Measurements from ENCODE around the gene EXOC6B.

EXOC6B gene

DNA sequence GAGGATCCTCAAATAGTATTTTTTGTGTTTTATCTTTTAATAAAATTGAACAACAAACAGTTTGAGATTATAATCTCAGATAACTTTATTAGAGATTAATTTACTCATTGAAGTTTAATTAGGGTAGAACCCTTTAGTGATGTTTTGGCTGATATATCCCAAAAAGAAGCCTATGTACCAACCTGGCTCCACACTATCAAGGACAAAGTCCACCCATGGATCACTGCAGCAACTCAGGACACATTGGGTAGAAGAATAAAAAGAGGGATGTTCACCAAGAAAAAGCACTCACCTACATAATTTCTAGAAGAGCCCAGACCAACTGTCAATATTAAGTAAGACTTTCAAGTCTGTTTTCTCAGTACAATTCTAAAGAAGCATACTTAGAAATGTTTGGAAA lies 112.9 kb downstream of the EXOC6B start:
- H3K4me3 ChIP-seq (ENCODE audit: low read depth, low read length), result no peak overlapping the region
- no peaks in the 10 kb centered on the region for H3K27me3 ChIP-seq (ENCODE audit: insufficient read depth, low read length)
- peaks cover 5% of the 10 kb centered on the region; the same call in 1 of the 2 replicates for H3K36me3 ChIP-seq (ENCODE audit: insufficient read depth, low read length)
- no peak overlapping the region for H2AFZ ChIP-seq (ENCODE audit: low read length, unreplicated experiment)
- H3K27ac ChIP-seq (ENCODE audit: low read depth, low read length), result no peak overlapping the region
- no peaks in the 10 kb centered on the region for H3K79me2 ChIP-seq (ENCODE audit: control insufficient read depth, insufficient read depth, low read length, unreplicated experiment)
- H3K4me1 ChIP-seq (ENCODE audit: control insufficient read depth, insufficient read depth, low read length, unreplicated experiment), result no peaks in the 10 kb centered on the region

DNA sequence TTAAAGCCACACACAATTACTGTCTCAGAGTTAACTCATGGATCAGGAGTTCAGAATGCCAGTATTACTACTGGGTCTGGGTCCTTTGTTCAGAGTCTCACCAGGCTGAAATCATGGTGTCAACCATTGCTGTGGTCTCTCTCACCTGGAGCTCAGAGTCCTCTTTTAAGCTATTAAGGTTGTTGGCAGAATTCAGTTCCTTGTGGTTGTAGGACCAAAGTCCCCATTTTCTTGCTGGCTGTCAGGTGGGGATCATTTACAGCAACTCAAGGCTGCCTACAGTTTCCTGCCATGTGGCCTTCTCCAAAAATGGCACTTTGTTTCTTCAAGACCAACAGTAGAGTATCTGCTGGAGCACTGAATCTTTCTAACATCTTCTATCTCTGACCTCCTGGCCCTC lies 113.5 kb downstream of the EXOC6B start:
- no peaks in the 10 kb centered on the region for H3K36me3 ChIP-seq (ENCODE audit: insufficient read depth, low read length)
- no peaks in the 10 kb centered on the region for H3K79me2 ChIP-seq (ENCODE audit: control insufficient read depth, insufficient read depth, low read length, unreplicated experiment)
- no peaks in the 10 kb centered on the region for H3K4me1 ChIP-seq (ENCODE audit: control insufficient read depth, insufficient read depth, low read length, unreplicated experiment)
- H2AFZ ChIP-seq (ENCODE audit: low read length, unreplicated experiment), result no peak overlapping the region
- H3K27ac ChIP-seq (ENCODE audit: low read depth, low read length), result no peak overlapping the region
- no peak overlapping the region for H3K4me3 ChIP-seq (ENCODE audit: low read depth, low read length)
- H3K27me3 ChIP-seq (ENCODE audit: insufficient read depth, low read length), result no peaks in the 10 kb centered on the region

DNA sequence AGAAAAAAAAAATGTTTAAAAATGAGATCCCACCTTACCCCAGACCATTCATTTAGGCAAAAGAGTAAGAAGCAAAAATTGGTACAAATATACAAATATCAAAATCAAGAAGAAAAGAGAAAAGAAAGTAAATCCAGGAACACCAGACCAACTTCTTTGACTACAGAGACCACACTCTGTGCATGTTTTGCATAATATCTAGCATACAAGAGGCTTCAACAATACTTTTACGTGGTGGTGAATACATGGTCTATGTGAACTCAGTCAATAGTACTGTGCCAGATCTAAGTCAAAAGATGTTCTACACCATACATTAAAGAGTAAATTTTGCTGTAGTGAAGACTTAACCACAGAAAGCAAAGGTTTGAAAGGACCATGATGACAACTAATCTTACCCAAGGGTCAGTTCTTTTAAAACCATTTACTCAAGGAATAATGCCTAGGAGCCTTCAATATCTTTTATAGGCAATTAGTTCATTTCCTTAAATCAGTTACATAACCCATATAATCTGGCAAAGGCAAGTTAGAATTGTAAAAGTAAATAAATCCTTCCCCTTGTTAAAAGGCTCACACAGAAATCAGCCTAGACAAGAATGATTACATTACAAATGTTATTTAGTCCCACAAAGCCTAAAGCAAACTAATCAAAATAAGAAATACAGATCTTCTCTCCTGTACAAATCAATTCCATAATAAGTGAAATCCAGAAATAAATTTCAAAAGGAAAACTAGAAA lies 115.2 kb downstream of the EXOC6B start:
- Histone ChIP-seq H2AFZ (ENCODE audit: low read length, unreplicated experiment) (no peak overlapping the region), H3K27ac (ENCODE audit: low read depth, low read length) (no peak overlapping the region), H3K4me1 (ENCODE audit: control insufficient read depth, insufficient read depth, low read length, unreplicated experiment) (no peaks in the 10 kb centered on the region), H3K4me3 (ENCODE audit: low read depth, low read length) (no peak overlapping the region), H3K36me3 (ENCODE audit: insufficient read depth, low read length) (no peaks in the 10 kb centered on the region), H3K79me2 (ENCODE audit: control insufficient read depth, insufficient read depth, low read length, unreplicated experiment) (no peaks in the 10 kb centered on the region), H3K27me3 (ENCODE audit: insufficient read depth, low read length) (no peaks in the 10 kb centered on the region)

DNA sequence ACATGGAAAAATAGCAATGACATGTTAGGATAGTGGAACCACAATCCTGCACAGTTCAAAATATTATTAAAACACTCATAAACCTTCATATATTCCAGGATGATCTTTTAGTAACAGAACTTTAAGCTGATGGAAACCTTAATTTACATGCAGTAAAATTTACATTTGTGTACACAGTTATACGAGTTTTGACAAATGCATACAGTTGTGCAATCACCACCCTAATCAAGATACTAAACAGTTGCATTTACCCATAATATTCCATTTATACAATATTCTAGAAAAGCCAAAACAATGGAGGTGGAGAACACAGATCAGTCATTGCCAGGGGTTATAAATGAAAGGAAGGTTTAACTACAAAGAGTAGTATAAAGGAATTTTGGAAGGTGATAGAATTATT lies 117.6 kb downstream of the EXOC6B start:
- Histone ChIP-seq H3K36me3 (ENCODE audit: insufficient read depth, low read length) (no peaks in the 10 kb centered on the region), H3K27me3 (ENCODE audit: insufficient read depth, low read length) (no peaks in the 10 kb centered on the region), H3K27ac (ENCODE audit: low read depth, low read length) (no peak overlapping the region)

DNA sequence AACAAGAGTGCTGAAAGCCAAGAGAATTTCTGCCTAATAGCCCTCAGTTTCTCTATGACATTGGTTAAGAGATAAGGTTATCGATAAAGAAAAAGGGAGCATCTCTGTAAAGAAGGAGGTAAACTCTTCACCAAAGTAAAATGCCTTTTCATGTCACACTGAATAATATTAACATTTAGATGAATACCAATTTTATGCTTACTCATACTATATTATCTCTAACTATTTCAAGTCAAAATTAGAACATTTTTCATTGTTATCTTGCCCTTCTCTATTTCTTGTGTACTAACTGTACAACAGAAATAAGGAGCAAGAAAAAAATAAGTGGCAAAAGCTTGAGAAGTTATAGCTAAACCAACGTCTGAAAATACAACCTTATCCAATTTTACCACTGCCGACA lies 127.5 kb downstream of the EXOC6B start:
- Histone ChIP-seq H3K4me1 (ENCODE audit: control insufficient read depth, insufficient read depth, low read length, unreplicated experiment) (peaks cover 9% of the 10 kb centered on the region), H3K27ac (ENCODE audit: low read depth, low read length) (no peak overlapping the region), H2AFZ (ENCODE audit: low read length, unreplicated experiment) (no peak overlapping the region), H3K4me3 (ENCODE audit: low read depth, low read length) (no peak overlapping the region), H3K36me3 (ENCODE audit: insufficient read depth, low read length) (no peaks in the 10 kb centered on the region), H3K79me2 (ENCODE audit: control insufficient read depth, insufficient read depth, low read length, unreplicated experiment) (no peaks in the 10 kb centered on the region), H3K27me3 (ENCODE audit: insufficient read depth, low read length) (no peaks in the 10 kb centered on the region)

More for the DNA sequence above, 117.6 kb downstream of the EXOC6B start:
- Histone ChIP-seq H3K4me1 (ENCODE audit: control insufficient read depth, insufficient read depth, low read length, unreplicated experiment) (no peaks in the 10 kb centered on the region), H3K79me2 (ENCODE audit: control insufficient read depth, insufficient read depth, low read length, unreplicated experiment) (no peaks in the 10 kb centered on the region), H3K4me3 (ENCODE audit: low read depth, low read length) (no peak overlapping the region), H2AFZ (ENCODE audit: low read length, unreplicated experiment) (no peak overlapping the region)

DNA sequence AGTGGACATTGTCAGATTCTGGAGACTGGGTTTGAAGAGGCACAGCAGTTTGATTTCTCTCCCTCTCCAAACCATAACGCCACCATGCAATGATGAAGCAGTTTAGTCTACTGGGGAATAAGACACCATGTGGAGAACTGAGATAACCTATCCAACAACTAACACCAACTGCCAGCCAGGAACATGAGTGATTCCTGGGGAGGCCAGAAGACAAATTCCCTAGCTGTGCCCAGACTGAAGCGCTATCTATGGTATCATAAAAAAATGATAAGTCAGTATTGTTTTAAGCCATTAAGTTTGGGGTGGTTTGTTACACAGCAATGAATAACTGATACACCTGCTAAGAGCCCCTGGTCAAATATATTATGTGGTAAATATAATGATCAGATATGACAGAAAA lies 129.3 kb downstream of the EXOC6B start:
- Histone ChIP-seq H2AFZ (ENCODE audit: low read length, unreplicated experiment) (no peak overlapping the region), H3K4me1 (ENCODE audit: control insufficient read depth, insufficient read depth, low read length, unreplicated experiment) (peaks cover 9% of the 10 kb centered on the region), H3K36me3 (ENCODE audit: insufficient read depth, low read length) (no peaks in the 10 kb centered on the region), H3K4me3 (ENCODE audit: low read depth, low read length) (no peak overlapping the region), H3K27me3 (ENCODE audit: insufficient read depth, low read length) (no peaks in the 10 kb centered on the region), H3K79me2 (ENCODE audit: control insufficient read depth, insufficient read depth, low read length, unreplicated experiment) (no peaks in the 10 kb centered on the region), H3K27ac (ENCODE audit: low read depth, low read length) (no peak overlapping the region)

DNA sequence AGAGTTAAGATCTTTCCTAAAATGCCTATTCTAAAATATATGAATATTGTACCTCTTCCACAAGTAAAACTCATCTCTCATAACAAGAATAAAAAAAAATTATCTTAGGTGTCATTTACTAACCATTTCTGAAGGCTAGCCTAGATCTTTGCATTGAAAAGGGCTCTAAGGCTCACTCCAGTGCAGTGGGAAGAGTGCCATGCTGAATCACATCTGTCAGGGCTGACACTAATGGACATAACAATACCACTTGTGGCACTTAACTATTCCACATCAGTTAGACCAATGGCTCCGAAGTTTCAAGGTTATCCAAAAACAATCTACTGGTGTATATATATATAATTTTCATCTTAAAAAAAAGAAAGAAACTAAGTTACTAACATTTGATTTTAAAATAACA lies 130.2 kb downstream of the EXOC6B start:
- H3K36me3 ChIP-seq (ENCODE audit: insufficient read depth, low read length), result peaks cover 1% of the 10 kb centered on the region; the same call in 1 of the 2 replicates
- H2AFZ ChIP-seq (ENCODE audit: low read length, unreplicated experiment), result no peak overlapping the region
- H3K27ac ChIP-seq (ENCODE audit: low read depth, low read length), result no peak overlapping the region
- peaks cover 9% of the 10 kb centered on the region for H3K4me1 ChIP-seq (ENCODE audit: control insufficient read depth, insufficient read depth, low read length, unreplicated experiment)
- no peak overlapping the region for H3K4me3 ChIP-seq (ENCODE audit: low read depth, low read length)
- H3K79me2 ChIP-seq (ENCODE audit: control insufficient read depth, insufficient read depth, low read length, unreplicated experiment), result no peaks in the 10 kb centered on the region
- no peaks in the 10 kb centered on the region for H3K27me3 ChIP-seq (ENCODE audit: insufficient read depth, low read length)

DNA sequence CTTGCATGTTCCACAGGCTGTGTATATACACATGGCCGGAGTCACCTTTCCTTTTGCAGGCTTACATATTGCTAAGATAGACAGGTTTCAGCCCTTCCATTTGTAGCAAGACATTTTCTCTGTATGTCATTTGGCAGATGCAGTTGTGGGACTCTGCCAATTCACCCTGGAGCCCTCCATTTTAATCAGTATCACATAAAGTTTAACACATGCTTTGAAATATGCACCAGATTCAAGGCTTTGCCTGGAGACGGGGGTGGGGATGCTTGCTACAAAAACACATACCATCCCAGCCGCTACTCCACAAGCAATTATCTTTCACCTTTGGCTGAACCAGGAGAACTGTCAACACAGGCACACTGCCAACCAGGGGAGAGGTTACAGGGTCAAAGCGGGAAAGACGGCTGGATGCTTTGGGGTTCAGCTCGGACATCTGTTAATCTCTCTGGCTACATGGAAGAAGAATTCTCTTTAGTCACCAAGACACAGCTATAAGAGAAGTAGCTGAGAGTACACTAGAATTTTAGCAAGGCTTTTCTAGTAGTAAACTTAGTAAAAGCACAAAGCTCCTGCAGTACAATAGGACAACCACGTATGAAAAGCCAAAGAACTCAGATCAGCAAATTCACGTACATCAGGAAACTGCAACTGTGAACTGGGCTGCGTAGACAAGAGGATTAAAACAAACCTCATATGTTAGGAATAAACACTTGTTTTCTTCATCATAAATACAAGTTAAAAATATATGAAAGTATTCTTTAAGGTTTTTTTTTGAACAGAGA lies 130.9 kb downstream of the EXOC6B start:
- Histone ChIP-seq H3K4me3 (ENCODE audit: low read depth, low read length) (peak overlapping the region; percentile 27; the same call in 1 of the 2 replicates), H3K27me3 (ENCODE audit: insufficient read depth, low read length) (no peaks in the 10 kb centered on the region), H3K36me3 (ENCODE audit: insufficient read depth, low read length) (peaks cover 3% of the 10 kb centered on the region; the same call in 1 of the 2 replicates), H3K4me1 (ENCODE audit: control insufficient read depth, insufficient read depth, low read length, unreplicated experiment) (peaks cover 9% of the 10 kb centered on the region), H3K27ac (ENCODE audit: low read depth, low read length) (no peak overlapping the region), H2AFZ (ENCODE audit: low read length, unreplicated experiment) (no peak overlapping the region), H3K79me2 (ENCODE audit: control insufficient read depth, insufficient read depth, low read length, unreplicated experiment) (no peaks in the 10 kb centered on the region)

DNA sequence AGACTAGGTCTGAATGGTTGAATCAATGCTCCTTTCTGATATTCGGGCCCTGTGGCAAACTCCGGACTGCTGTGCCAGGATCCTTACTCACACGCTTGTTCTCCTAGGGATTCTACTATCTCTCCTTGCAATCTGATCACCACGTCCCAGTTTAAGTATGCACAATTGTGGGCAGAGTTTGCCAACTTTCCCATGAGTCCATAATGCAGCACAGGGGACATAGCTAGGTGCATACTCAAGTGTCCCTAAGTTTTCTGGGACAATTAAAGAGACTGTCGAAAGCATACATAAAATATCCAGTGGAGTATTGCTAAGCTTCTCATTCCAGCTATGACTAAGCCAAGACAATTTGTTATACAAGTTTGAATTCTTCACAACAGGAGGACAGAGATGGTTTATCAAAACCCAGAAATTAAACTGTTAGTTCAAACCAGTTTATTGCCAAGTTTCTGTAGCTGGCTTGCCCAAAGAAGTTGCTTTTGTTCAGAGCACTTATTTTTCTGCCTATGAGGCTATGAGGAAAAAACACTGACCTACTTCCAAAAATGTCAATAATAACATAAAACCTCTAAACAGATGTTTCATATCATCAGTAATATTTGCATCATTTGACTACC lies 136.1 kb downstream of the EXOC6B start:
- Histone ChIP-seq H3K4me3 (ENCODE audit: low read depth, low read length) (no peak overlapping the region), H3K4me1 (ENCODE audit: control insufficient read depth, insufficient read depth, low read length, unreplicated experiment) (peaks cover 3% of the 10 kb centered on the region), H2AFZ (ENCODE audit: low read length, unreplicated experiment) (no peak overlapping the region), H3K79me2 (ENCODE audit: control insufficient read depth, insufficient read depth, low read length, unreplicated experiment) (no peaks in the 10 kb centered on the region), H3K36me3 (ENCODE audit: insufficient read depth, low read length) (peaks cover 3% of the 10 kb centered on the region; the same call in 1 of the 2 replicates), H3K27ac (ENCODE audit: low read depth, low read length) (no peak overlapping the region), H3K27me3 (ENCODE audit: insufficient read depth, low read length) (no peaks in the 10 kb centered on the region)

DNA sequence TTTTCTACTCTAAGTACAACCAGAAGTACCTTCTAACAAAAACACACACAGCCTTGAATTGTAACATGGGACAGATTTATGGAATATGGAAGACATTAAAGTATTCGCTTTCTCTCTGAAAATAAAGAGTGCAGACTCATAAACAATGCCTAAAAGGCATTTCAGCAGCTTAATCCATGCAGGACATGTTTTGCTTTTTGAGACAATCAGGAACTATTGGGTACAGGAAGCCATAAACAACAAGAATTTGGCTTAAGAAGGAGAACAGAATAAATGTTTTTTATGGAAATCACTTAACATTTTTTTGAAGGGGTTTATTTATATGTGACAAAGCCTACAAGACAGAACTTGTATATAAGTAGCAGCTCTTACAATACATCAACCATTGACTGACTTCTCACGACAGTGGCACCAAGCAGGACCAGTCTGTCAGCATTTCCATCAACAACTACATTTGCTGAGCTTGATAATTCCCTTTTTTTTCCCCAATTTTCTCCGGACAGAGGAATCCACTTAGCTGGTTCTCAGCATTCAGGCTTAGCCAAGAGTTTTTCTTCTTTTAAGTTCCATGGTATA lies 140.1 kb downstream of the EXOC6B start:
- H3K27ac ChIP-seq (ENCODE audit: low read depth, low read length), result no peak overlapping the region

More for the DNA sequence above, 140.1 kb downstream of the EXOC6B start:
- no peak overlapping the region for H2AFZ ChIP-seq (ENCODE audit: low read length, unreplicated experiment)
- H3K79me2 ChIP-seq (ENCODE audit: control insufficient read depth, insufficient read depth, low read length, unreplicated experiment), result no peaks in the 10 kb centered on the region
- no peak overlapping the region for H3K4me3 ChIP-seq (ENCODE audit: low read depth, low read length)
- H3K27me3 ChIP-seq (ENCODE audit: insufficient read depth, low read length), result no peaks in the 10 kb centered on the region
- H3K4me1 ChIP-seq (ENCODE audit: control insufficient read depth, insufficient read depth, low read length, unreplicated experiment), result no peaks in the 10 kb centered on the region
- H3K36me3 ChIP-seq (ENCODE audit: insufficient read depth, low read length), result peaks cover 2% of the 10 kb centered on the region; the same call in 1 of the 2 replicates
